WERI-Rb-1 (cell line): ENCODE results near the gene YJU2.

Experiments
- DNase-seq: peaks from one replicate; pipeline ENCODE4 v3.0.0-alpha.2; 2020
- H3K27ac ChIP-seq: fragments of 250-450 bp; sonication (Bioruptor Pico); 2 replicates; pipeline ENCODE4 v1.5.1; 2020; ENCODE audit warnings: mild to moderate bottlenecking, moderate library complexity
- H3K27me3 ChIP-seq: fragments of 250-450 bp; sonication (Bioruptor Pico); 2 replicates; pipeline ENCODE4 v1.5.1; 2021; ENCODE audit warnings: mild to moderate bottlenecking, low read depth, moderate library complexity; ENCODE audit not compliant: insufficient read depth, severe bottlenecking
- H3K36me3 ChIP-seq: fragments of 250-450 bp; sonication (Bioruptor Pico); 2 replicates; pipeline ENCODE4 v1.5.1; 2020; ENCODE audit warnings: mild to moderate bottlenecking, moderate library complexity
- H3K4me3 ChIP-seq: 2 replicates; pipeline ENCODE4 v1.5.1; 2011; ENCODE audit warnings: low read depth, mild to moderate bottlenecking, control low read depth, low read length
- H3K9me3 ChIP-seq: fragments of 250-450 bp; sonication (Bioruptor Pico); 2 replicates; pipeline ENCODE4 v1.5.1; 2021; ENCODE audit warnings: mild to moderate bottlenecking, moderate library complexity; ENCODE audit not compliant: severe bottlenecking
- CTCF ChIP-seq: IDR thresholded peaks from 2 replicates; pipeline ENCODE4 v1.5.1; 2011; ENCODE audit warnings: low read depth, mild to moderate bottlenecking, control low read depth, inconsistent platforms, low read length

The YJU2 gene

DNA sequence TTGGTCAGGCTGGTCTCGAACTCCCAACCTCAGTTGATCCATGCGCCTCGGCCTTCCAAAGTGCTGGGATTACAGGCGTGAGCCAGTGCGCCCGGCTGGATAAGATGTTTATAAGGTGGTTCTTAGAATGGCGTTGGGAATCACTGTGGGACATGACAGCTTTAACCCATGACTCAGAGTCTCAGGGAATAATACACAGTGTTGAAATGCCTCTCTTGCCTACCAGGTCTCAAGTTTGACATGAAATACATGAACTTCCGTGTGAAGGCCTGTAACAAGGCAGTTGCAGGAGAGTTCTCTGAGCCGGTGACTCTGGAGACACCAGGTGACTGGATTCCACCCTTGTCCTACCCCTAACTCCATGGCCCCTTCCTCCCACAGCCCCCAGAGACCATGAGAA lies 70.1 kb downstream of the YJU2 start:
- no peaks in the 10 kb centered on the region for H3K27me3 ChIP-seq
- H3K36me3 ChIP-seq, result peaks cover 18% of the 10 kb centered on the region

GRCh38 chr19:4318460-4318859 lies 71.6 kb downstream of the YJU2 start:
- H3K36me3 ChIP-seq, result peaks cover 12% of the 10 kb centered on the region
- TF ChIP-seq CTCF, result no peak
- no peak for DNase-seq
- H3K27me3 ChIP-seq, result no peaks in the 10 kb centered on the region
- H3K9me3 ChIP-seq, result peaks cover 8% of the 10 kb centered on the region
- H3K27ac ChIP-seq, result no peak overlapping the region
- H3K4me3 ChIP-seq, result no peak overlapping the region

More for the DNA sequence above, 70.1 kb downstream of the YJU2 start:
- H3K27ac ChIP-seq, result no peak overlapping the region
- H3K9me3 ChIP-seq, result peaks cover 8% of the 10 kb centered on the region
- no peak overlapping the region for H3K4me3 ChIP-seq
- no peak for DNase-seq
- no peak for TF ChIP-seq CTCF
